ENCODE measurements around the gene REEP3.

Gene REEP3

GRCh38 chr10:63521416-63522276 is 445 bp downstream of the REEP3 start:
- peak; percentile 91 for ATAC-seq
- TF ChIP-seq PPARA (CRISPR knock-in tag; IDR thresholded peaks at IDR 0.05; ENCODE audit: borderline replicate concordance) (no peak), ISL1 (CRISPR knock-in tag; IDR thresholded peaks at IDR 0.05) (no peak)

- TF ChIP-seq OSR1 (CRISPR knock-in tag; IDR thresholded peaks at IDR 0.05) (no peak), CREB5 (CRISPR knock-in tag; IDR thresholded peaks at IDR 0.05; ENCODE audit: low read depth) (0 out of 2 replicates have a peak, but pooled peaks have one; percentile 21)
- peak; percentile 8 for ATAC-seq
These were observed 1.1 kb downstream of the REEP3 start for GRCh38 chr10:63522277-63522687.

- TF ChIP-seq ISL1 (CRISPR knock-in tag; IDR thresholded peaks at IDR 0.05) (no peak), TCF4 (CRISPR knock-in tag; IDR thresholded peaks at IDR 0.05; ENCODE audit: borderline replicate concordance) (no peak), PPARA (CRISPR knock-in tag; IDR thresholded peaks at IDR 0.05; ENCODE audit: borderline replicate concordance) (no peak), CSRNP3 (CRISPR knock-in tag; IDR thresholded peaks at IDR 0.05) (no peak), SNAI2 (CRISPR knock-in tag; IDR thresholded peaks at IDR 0.05) (no peak), ZC3H10 (CRISPR knock-in tag; IDR thresholded peaks at IDR 0.05) (no peak)
- no peak for ATAC-seq
These were observed 1.8 kb downstream of the REEP3 start for GRCh38 chr10:63522995-63523394.

- no peak for TF ChIP-seq GLIS3 (CRISPR knock-in tag; IDR thresholded peaks at IDR 0.05)
- TF ChIP-seq TOX (CRISPR knock-in tag; IDR thresholded peaks at IDR 0.05; ENCODE audit: borderline replicate concordance): no peak
- no peak for TF ChIP-seq ZNF8 (CRISPR knock-in tag; IDR thresholded peaks at IDR 0.05)
- TF ChIP-seq PPARA (CRISPR knock-in tag; IDR thresholded peaks at IDR 0.05; ENCODE audit: borderline replicate concordance): no peak
- no peak for TF ChIP-seq CSRNP3 (CRISPR knock-in tag; IDR thresholded peaks at IDR 0.05)
- TF ChIP-seq ZFP30 (CRISPR knock-in tag; IDR thresholded peaks at IDR 0.05): no peak
- TF ChIP-seq CREB5 (CRISPR knock-in tag; IDR thresholded peaks at IDR 0.05; ENCODE audit: low read depth): no peak
- TF ChIP-seq ZNF565 (CRISPR knock-in tag; conservative IDR thresholded peaks at IDR 0.05; ENCODE audit: low read depth): no peak
- no peak for TF ChIP-seq TSHZ2 (CRISPR knock-in tag; IDR thresholded peaks at IDR 0.05)
- TF ChIP-seq PATZ1 (CRISPR knock-in tag; IDR thresholded peaks at IDR 0.05; ENCODE audit: borderline replicate concordance): no peak
- TF ChIP-seq CSDC2 (CRISPR knock-in tag; IDR thresholded peaks at IDR 0.05): no peak
- TF ChIP-seq POU6F1 (CRISPR knock-in tag; IDR thresholded peaks at IDR 0.05; ENCODE audit: borderline replicate concordance, low read depth): no peak
- no peak for TF ChIP-seq ZNF70 (CRISPR knock-in tag; IDR thresholded peaks at IDR 0.05)
- no peak for TF ChIP-seq ZC3H10 (CRISPR knock-in tag; IDR thresholded peaks at IDR 0.05)
- TF ChIP-seq TCF4 (CRISPR knock-in tag; IDR thresholded peaks at IDR 0.05; ENCODE audit: borderline replicate concordance): no peak
- no peak for TF ChIP-seq BACH2 (CRISPR knock-in tag; IDR thresholded peaks at IDR 0.05; ENCODE audit: borderline replicate concordance)
- TF ChIP-seq ISL1 (CRISPR knock-in tag; IDR thresholded peaks at IDR 0.05): no peak
- no peak for TF ChIP-seq OSR1 (CRISPR knock-in tag; IDR thresholded peaks at IDR 0.05)
- TF ChIP-seq SNAI2 (CRISPR knock-in tag; IDR thresholded peaks at IDR 0.05): no peak
- ATAC-seq: no peak
These were observed 3.8 kb downstream of the REEP3 start for GRCh38 chr10:63525021-63525420.

Measured in SK-N-SH treated with all-trans-retinoic acid at 6 μM for 48 hours (cell line).